Tibial nerve (tissue), 3 donors: Measurements from ENCODE around the gene GABBR2.

ENCODE experiments used
- POLR2A ChIP-seq, 2 donors: fragments of 450-650 bp; IDR thresholded peaks; one replicate each; pipeline ENCODE4 v1.6.1; 2017; ENCODE audit warnings: antibody characterized with exemption in 2 of 2, mild to moderate bottlenecking in 2 of 2, moderate library complexity in 2 of 2
- TF ChIP-seq, protein P1 (sequence below), 5 experiments: fragments of 200-600 bp in 3 of 5; fragments of 450-650 bp in 2 of 5; sonication (generic) in 3 of 5; IDR thresholded peaks; one replicate each; pipeline ENCODE4 v1.5.1; 2016 to 2019; ENCODE audit warnings: antibody characterized with exemption in 5 of 5, mild to moderate bottlenecking in 3 of 5, moderate library complexity in 2 of 5

DNA sequence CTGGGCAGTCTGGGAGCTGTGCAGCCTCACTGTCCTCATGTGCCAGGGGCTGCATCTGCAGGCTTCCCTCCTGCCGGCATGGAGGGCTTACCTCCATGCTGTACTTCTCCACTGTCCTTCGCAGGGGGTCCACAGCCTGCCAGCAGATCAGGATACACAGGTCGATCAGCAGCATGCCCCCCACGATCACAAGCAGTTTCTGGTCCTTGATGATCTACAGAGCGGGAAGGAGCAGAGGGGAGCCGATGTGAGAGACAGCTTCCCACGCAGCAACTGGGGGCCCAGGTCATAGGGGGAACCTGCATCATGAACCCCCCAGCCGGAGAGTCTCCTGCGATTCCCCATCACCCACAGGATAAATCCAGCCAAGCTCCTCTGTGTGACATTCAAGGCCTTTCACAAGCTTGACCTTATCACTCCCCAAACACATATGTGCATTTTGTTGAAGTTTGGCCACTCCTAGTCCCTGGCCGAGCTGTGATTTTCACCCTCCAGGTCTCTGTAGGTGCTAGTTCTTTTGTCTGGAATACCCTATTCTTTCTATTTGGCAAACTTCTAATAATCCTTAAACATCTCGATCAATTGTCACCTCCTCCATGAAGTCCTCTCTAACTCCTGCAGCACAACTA, 346.0 kb downstream of the GABBR2 start:
- TF ChIP-seq, protein P1, sequence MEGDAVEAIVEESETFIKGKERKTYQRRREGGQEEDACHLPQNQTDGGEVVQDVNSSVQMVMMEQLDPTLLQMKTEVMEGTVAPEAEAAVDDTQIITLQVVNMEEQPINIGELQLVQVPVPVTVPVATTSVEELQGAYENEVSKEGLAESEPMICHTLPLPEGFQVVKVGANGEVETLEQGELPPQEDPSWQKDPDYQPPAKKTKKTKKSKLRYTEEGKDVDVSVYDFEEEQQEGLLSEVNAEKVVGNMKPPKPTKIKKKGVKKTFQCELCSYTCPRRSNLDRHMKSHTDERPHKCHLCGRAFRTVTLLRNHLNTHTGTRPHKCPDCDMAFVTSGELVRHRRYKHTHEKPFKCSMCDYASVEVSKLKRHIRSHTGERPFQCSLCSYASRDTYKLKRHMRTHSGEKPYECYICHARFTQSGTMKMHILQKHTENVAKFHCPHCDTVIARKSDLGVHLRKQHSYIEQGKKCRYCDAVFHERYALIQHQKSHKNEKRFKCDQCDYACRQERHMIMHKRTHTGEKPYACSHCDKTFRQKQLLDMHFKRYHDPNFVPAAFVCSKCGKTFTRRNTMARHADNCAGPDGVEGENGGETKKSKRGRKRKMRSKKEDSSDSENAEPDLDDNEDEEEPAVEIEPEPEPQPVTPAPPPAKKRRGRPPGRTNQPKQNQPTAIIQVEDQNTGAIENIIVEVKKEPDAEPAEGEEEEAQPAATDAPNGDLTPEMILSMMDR (IDR thresholded peaks at IDR 0.05) = no peak
- no peak for TF ChIP-seq POLR2A (IDR thresholded peaks at IDR 0.05)
